Measurements from ENCODE around the gene EFCAB7. TPM values are rescaled to one million over a fixed set of nuclear protein-coding genes. Genes with fewer than 3 reads are reported as not detected.
A peak's percentile ranks its signal among the peaks of the same experiment; 100 is the strongest.

EFCAB7 gene
- total RNA-seq, 4 donors from 2014 or later, result 2.2 to 6.8 (median 3.5) TPM

DNA sequence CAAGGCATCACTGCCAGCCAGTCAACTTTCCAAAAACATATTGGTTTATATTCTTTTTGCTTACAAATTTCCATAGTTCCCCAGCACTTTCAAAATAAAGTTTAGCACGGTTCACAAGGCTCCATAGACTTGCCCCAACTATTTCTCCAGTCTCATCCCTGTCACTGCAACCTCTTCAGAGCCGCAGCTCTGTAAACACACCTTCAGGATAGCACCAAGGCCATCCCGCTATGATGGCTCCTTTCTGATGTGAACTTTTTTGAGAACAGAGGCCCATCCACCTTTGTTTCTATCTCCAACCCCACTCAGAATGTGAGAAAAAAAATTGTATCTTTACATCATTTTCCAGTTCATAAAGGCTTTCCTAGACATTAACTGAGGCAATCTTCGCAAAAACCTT, 96.2 kb downstream of the EFCAB7 start:
- ATAC-seq, result no peak
- H3K4me1 ChIP-seq, result peaks cover 75 to 93% of the 10 kb centered on the region in 2 donors
- no peak for DNase-seq
- no peak overlapping the region for H3K4me3 ChIP-seq
- peak overlapping the region; percentile 91 to 99 (median 96) for H3K27ac ChIP-seq
- TF ChIP-seq POLR2A (IDR thresholded peaks at IDR 0.05), result no peak
- TF ChIP-seq, protein P1, sequence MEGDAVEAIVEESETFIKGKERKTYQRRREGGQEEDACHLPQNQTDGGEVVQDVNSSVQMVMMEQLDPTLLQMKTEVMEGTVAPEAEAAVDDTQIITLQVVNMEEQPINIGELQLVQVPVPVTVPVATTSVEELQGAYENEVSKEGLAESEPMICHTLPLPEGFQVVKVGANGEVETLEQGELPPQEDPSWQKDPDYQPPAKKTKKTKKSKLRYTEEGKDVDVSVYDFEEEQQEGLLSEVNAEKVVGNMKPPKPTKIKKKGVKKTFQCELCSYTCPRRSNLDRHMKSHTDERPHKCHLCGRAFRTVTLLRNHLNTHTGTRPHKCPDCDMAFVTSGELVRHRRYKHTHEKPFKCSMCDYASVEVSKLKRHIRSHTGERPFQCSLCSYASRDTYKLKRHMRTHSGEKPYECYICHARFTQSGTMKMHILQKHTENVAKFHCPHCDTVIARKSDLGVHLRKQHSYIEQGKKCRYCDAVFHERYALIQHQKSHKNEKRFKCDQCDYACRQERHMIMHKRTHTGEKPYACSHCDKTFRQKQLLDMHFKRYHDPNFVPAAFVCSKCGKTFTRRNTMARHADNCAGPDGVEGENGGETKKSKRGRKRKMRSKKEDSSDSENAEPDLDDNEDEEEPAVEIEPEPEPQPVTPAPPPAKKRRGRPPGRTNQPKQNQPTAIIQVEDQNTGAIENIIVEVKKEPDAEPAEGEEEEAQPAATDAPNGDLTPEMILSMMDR (IDR thresholded peaks at IDR 0.05 in 4 of 5, conservative IDR thresholded peaks at IDR 0.05 in 1 of 5), result no peak
- H3K27me3 ChIP-seq, result no peaks in the 10 kb centered on the region
- intact Hi-C loops (cut with DNase I; ENCODE audit: low total_unique reads), result loop anchor here (5.0 to 10.0 kb wide), 3 partner anchors 153 to 1805 kb away; partner anchors contain the start of genes LEPR, LEPROT and ROR1
- no peaks in the 10 kb centered on the region for H3K36me3 ChIP-seq
- in situ Hi-C loops (cut with MboI; ENCODE audit: low sequenced_read_pairs in 4 of 4), result loop anchor here in 3 of 4 donors (10.0 kb wide), 3 partner anchors 515 to 625 kb away; no protein-coding TSS in a partner anchor
- H3K9me3 ChIP-seq, result no peaks in the 10 kb centered on the region

DNA sequence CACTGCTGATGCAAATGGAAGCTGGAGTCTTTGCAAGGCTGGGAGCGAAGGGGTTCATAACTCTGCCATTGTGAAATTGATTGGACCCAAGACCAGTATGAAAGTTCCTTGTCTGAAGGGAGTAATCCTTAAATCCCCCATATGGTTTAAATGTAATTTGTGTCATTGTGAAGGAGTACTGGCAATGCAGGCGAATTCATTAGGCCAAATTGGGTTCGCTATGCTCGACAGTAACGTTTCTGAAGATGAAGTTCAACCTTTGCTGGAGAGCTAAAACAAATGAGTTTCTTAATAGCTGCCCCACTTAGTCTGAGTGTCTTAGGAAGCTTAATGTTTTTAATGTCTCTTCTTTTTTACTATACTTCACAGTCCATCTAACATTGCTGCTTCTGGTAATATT, 97.3 kb downstream of the EFCAB7 start:
- no peak for DNase-seq
- intact Hi-C loops (cut with DNase I; ENCODE audit: low total_unique reads) (no loop called here), in situ Hi-C loops (cut with MboI; ENCODE audit: low sequenced_read_pairs in 4 of 4) (loop anchor here in 2 of 4 donors (5.0 to 10.0 kb wide), 3 partner anchors 43 to 622 kb away; no protein-coding TSS in a partner anchor)
- ATAC-seq, result no peak
- no peaks in the 10 kb centered on the region for H3K27me3 ChIP-seq
- H3K4me1 ChIP-seq, result peaks cover 74 to 94% of the 10 kb centered on the region in 2 donors
- peak overlapping the region; percentile 78 to 99 (median 96) for H3K27ac ChIP-seq
- TF ChIP-seq, protein P1 (IDR thresholded peaks at IDR 0.05 in 4 of 5, conservative IDR thresholded peaks at IDR 0.05 in 1 of 5), result no peak
- TF ChIP-seq POLR2A (IDR thresholded peaks at IDR 0.05), result no peak
- H3K4me3 ChIP-seq, result no peak overlapping the region
- H3K36me3 ChIP-seq, result no peaks in the 10 kb centered on the region
- H3K9me3 ChIP-seq, result no peaks in the 10 kb centered on the region

DNA sequence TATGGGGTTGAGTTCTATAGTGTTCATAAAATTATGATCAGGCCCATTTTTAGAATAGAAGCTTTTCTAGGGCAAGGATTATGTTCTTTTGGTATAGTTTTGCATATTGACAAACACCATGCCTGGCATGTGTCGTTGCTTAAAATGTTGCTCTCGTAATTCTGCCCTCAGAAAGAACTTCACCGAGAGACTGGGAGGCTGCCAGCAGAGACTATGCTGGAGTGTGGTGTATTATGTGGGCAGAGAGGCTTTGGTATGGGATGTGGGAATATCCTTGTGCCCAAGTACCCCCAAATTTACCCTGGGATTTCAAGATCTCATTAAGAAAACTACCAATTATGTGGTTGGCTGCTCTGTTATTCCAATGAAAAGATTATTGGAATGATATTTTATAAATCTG, 97.8 kb downstream of the EFCAB7 start:
- Histone ChIP-seq H3K36me3 (no peaks in the 10 kb centered on the region), H3K4me1 (peaks cover 75 to 94% of the 10 kb centered on the region in 2 donors), H3K9me3 (no peaks in the 10 kb centered on the region), H3K27ac (peak overlapping the region; percentile 78 to 99 (median 96)), H3K4me3 (no peak overlapping the region), H3K27me3 (no peaks in the 10 kb centered on the region)
- ATAC-seq (peak; percentile 48 to 58), DNase-seq (peak; percentile 48 to 72)
- intact Hi-C loops (cut with DNase I; ENCODE audit: low total_unique reads), result no loop called here
- TF ChIP-seq POLR2A (IDR thresholded peaks at IDR 0.05), result no peak
- TF ChIP-seq, protein P1 (IDR thresholded peaks at IDR 0.05 in 4 of 5, conservative IDR thresholded peaks at IDR 0.05 in 1 of 5), result no peak
- in situ Hi-C loops (cut with MboI; ENCODE audit: low sequenced_read_pairs in 4 of 4), result loop anchor here in 2 of 4 donors (5.0 to 10.0 kb wide), 3 partner anchors 44 to 621 kb away; no protein-coding TSS in a partner anchor

DNA sequence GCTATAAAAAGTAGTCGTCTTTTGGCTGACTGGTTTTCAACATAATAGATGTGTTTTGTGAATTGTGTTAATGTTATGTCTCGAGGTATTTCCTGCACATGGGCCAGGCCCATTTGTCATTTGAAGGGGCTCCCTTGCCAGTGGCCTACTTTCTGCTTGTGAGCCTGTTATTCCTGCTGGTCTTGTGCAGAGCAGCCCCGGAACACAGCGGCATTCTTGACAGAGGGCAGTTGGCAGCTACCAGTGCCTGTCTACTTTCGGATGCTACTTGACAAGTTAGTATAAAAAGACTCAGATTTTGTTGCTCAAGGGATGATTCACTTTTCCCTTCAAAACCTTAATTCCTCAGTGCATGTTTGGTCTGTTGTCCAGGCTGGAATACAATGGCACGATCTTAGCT, 98.4 kb downstream of the EFCAB7 start:
- in situ Hi-C loops (cut with MboI; ENCODE audit: low sequenced_read_pairs in 4 of 4), result loop anchor here in 2 of 4 donors (5.0 to 10.0 kb wide), 3 partner anchors 44 to 621 kb away; no protein-coding TSS in a partner anchor
- no peaks in the 10 kb centered on the region for H3K9me3 ChIP-seq
- DNase-seq, result no peak
- TF ChIP-seq POLR2A (IDR thresholded peaks at IDR 0.05), result no peak
- TF ChIP-seq, protein P1 (IDR thresholded peaks at IDR 0.05 in 4 of 5, conservative IDR thresholded peaks at IDR 0.05 in 1 of 5), result no peak
- H3K27ac ChIP-seq, result peak overlapping the region; percentile 78 to 99 (median 96)
- no peaks in the 10 kb centered on the region for H3K36me3 ChIP-seq
- H3K4me3 ChIP-seq, result no peak overlapping the region
- intact Hi-C loops (cut with DNase I; ENCODE audit: low total_unique reads), result loop anchor here (2.0 kb wide), 2 partner anchors 21 to 47 kb away; no protein-coding TSS in a partner anchor
- no peaks in the 10 kb centered on the region for H3K27me3 ChIP-seq
- peaks cover 73 to 94% of the 10 kb centered on the region in 2 donors for H3K4me1 ChIP-seq
- peak in 1 of 2 donors; percentile 19 for ATAC-seq

Other genes starting within 250 kb of the EFCAB7 start
- under 1 TPM; 0.22 to 0.97 (median 0.58) TPM for gene FOXD3, start 201.0 kb upstream of the EFCAB7 start, total RNA-seq
- 1 to 10 TPM; 2.3 to 9.5 (median 5.7) TPM for gene ALG6, start 155.9 kb upstream of the EFCAB7 start, total RNA-seq
- 1 to 10 TPM; 1.6 to 6.1 (median 3.9) TPM for gene ITGB3BP, start 300 bp upstream of the EFCAB7 start, total RNA-seq
- gene PGM1, start 69.9 kb downstream of the EFCAB7 start, total RNA-seq, result 100 to 1,000 TPM; 320 to 713 (median 666) TPM

Measured in gastrocnemius medialis (tissue), 4 donors.